DND-41 (cell line): Measurements from ENCODE around the gene CEP112.

Source experiments
- CTCF ChIP-seq: IDR thresholded peaks from 2 replicates; pipeline ENCODE4 v1.5.1; 2012; ENCODE audit warnings: borderline replicate concordance, low read length, moderate library complexity, mild to moderate bottlenecking; ENCODE audit not compliant: poor library complexity, severe bottlenecking; ENCODE audit errors: extremely low read depth
- EZH2 ChIP-seq: IDR thresholded peaks from 3 replicates; pipeline ENCODE4 v1.6.1; 2012; ENCODE audit warnings: borderline replicate concordance, low read depth, mild to moderate bottlenecking, moderate library complexity, low read length, inconsistent platforms; ENCODE audit not compliant: severe bottlenecking

GRCh38 chr17:65833214-65833613 is 358.7 kb downstream of the CEP112 start:
- no peak for TF ChIP-seq EZH2
- TF ChIP-seq CTCF, result no peak
